ENCODE results near the gene PLPPR5. TPM values are rescaled to one million over a fixed set of nuclear protein-coding genes. Genes with fewer than 3 reads are reported as not detected.

Gene PLPPR5
- total RNA-seq, 1 donor from 2014 or later: 0.56 TPM

- Mint-ChIP-seq H3K27me3 (ENCODE audit: insufficient read depth, low read depth) (no peaks in the 10 kb centered on the region), H3K4me1 (no peaks in the 10 kb centered on the region), H3K36me3 (no peaks in the 10 kb centered on the region), H3K4me3 (no peak overlapping the region), H3K27ac (no peak overlapping the region), H3K9me3 (peaks cover under 1% of the 10 kb centered on the region)
- Histone ChIP-seq H3K9ac (no peak overlapping the region), H3K27ac (no peak overlapping the region), H3K4me3 (no peak overlapping the region), H3F3A (ENCODE audit: low read depth) (no peaks in the 10 kb centered on the region), H2AFZ (replicated peaks) (no peak overlapping the region), H3K4me1 (no peaks in the 10 kb centered on the region), H3K36me3 (no peaks in the 10 kb centered on the region), H3K79me2 (ENCODE audit: low read depth) (no peaks in the 10 kb centered on the region), H3K27me3 (no peaks in the 10 kb centered on the region), H3K4me2 (no peak overlapping the region), H4K20me1 (ENCODE audit: low read depth) (no peaks in the 10 kb centered on the region), H3K9me3 (ENCODE audit: low read depth) (no peaks in the 10 kb centered on the region)
- no peak for DNase-seq (ENCODE audit: low spot score)
- TF ChIP-seq CTCF (IDR thresholded peaks at IDR 0.05) (no peak), EZH2phosphoT487 (IDR thresholded peaks at IDR 0.05) (no peak)
Measured at GRCh38 chr1:98860329-98860728, 144.3 kb downstream of the PLPPR5 start.

- Histone ChIP-seq H3K4me3 (no peak overlapping the region), H2AFZ (replicated peaks) (peak overlapping the region; percentile 1), H3K9me3 (ENCODE audit: low read depth) (no peaks in the 10 kb centered on the region), H3K4me1 (no peaks in the 10 kb centered on the region), H3F3A (ENCODE audit: low read depth) (no peaks in the 10 kb centered on the region), H3K27me3 (no peaks in the 10 kb centered on the region), H3K4me2 (no peak overlapping the region), H4K20me1 (ENCODE audit: low read depth) (no peaks in the 10 kb centered on the region), H3K27ac (no peak overlapping the region), H3K36me3 (no peaks in the 10 kb centered on the region), H3K79me2 (ENCODE audit: low read depth) (no peaks in the 10 kb centered on the region), H3K9ac (no peak overlapping the region)
- Mint-ChIP-seq H3K27me3 (ENCODE audit: insufficient read depth, low read depth) (no peaks in the 10 kb centered on the region), H3K27ac (no peak overlapping the region), H3K4me1 (no peaks in the 10 kb centered on the region), H3K9me3 (no peaks in the 10 kb centered on the region), H3K4me3 (no peak overlapping the region), H3K36me3 (no peaks in the 10 kb centered on the region)
- DNase-seq (ENCODE audit: low spot score): no peak
- TF ChIP-seq EZH2phosphoT487 (IDR thresholded peaks at IDR 0.05) (no peak), EZH2 (IDR thresholded peaks at IDR 0.05) (no peak), CTCF (IDR thresholded peaks at IDR 0.05) (no peak)
Measured at GRCh38 chr1:98854137-98854536, 150.5 kb downstream of the PLPPR5 start.

- H3K27ac ChIP-seq: no peak overlapping the region
- H3K4me3 ChIP-seq: no peak overlapping the region
- no peak for TF ChIP-seq CTCF (IDR thresholded peaks at IDR 0.05)
- TF ChIP-seq EZH2 (IDR thresholded peaks at IDR 0.05): no peak
- TF ChIP-seq EZH2phosphoT487 (IDR thresholded peaks at IDR 0.05): no peak
- no peaks in the 10 kb centered on the region for H3K79me2 ChIP-seq (ENCODE audit: low read depth)
- H3K4me2 ChIP-seq: no peak overlapping the region
- Mint-ChIP-seq H3K9me3 (no peaks in the 10 kb centered on the region), H3K27ac (no peak overlapping the region), H3K36me3 (no peaks in the 10 kb centered on the region), H3K4me3 (no peak overlapping the region), H3K27me3 (ENCODE audit: insufficient read depth, low read depth) (no peaks in the 10 kb centered on the region), H3K4me1 (no peaks in the 10 kb centered on the region)
- H3K36me3 ChIP-seq: no peaks in the 10 kb centered on the region
- no peak for DNase-seq (ENCODE audit: low spot score)
- H3F3A ChIP-seq (ENCODE audit: low read depth): no peaks in the 10 kb centered on the region
- H3K9ac ChIP-seq: no peak overlapping the region
- H3K27me3 ChIP-seq: no peaks in the 10 kb centered on the region
- no peak overlapping the region for H2AFZ ChIP-seq (replicated peaks)
- no peaks in the 10 kb centered on the region for H3K4me1 ChIP-seq
- no peaks in the 10 kb centered on the region for H4K20me1 ChIP-seq (ENCODE audit: low read depth)
- no peaks in the 10 kb centered on the region for H3K9me3 ChIP-seq (ENCODE audit: low read depth)
Measured at GRCh38 chr1:98849969-98850636, 154.6 kb downstream of the PLPPR5 start.
